K562 (cell line): ENCODE results near the gene UTP14C. TPM values are rescaled to one million over a fixed set of nuclear protein-coding genes. Genes with fewer than 3 reads are reported as not detected.

ENCODE experiments used
- ATAC-seq: fragments of 200-7000 bp; cut with Tn5 transposase; 3 replicates; pipeline ENCODE4 v1.9.1; 2020; ENCODE audit warnings: moderate library complexity
- BruUV-seq: library from RNA; stranded (reverse); fragments of 400-500 nt; replicated peaks from 2 replicates; lab custom pipeline; 2021; lab: Mats Ljungman, UMichigan
- CTCF ChIA-PET: fragments of 300-600 bp; formaldehyde crosslinking; extraction: SDS; loops from one replicate; lab custom pipeline; 2021; ENCODE audit warnings: low intra/inter-chr PET ratio; lab: Yijun Ruan, JAX
- POLR2A ChIA-PET: fragments of 300-600, 350-650 bp; sonication (Branson Sonifier 250); formaldehyde crosslinking; extraction: SDS; loops from one replicate; lab custom pipeline; 2021; ENCODE audit warnings: antibody characterized with exemption, inconsistent platforms; lab: Yijun Ruan, JAX
- DNase-seq, 4 experiments: peaks; one replicate each; pipeline versions ENCODE4 v3.0.0 to v3.0.0-alpha.2; 2011 to 2018; ENCODE audit warnings: low spot score in 3 of 4, mixed read lengths in 3 of 4; ENCODE audit errors: extremely low read depth in 1 of 4
- FAIRE-seq: peaks from 2 replicates; lab custom pipeline; 2011; peaks lifted over from hg19 to GRCh38; lab: Jason Lieb, UNC
- H2AFZ ChIP-seq: 2 replicates; pipeline ENCODE4 v1.6.0; 2011; ENCODE audit warnings: low read depth, low read length, control low read depth, inconsistent platforms
- H3K27ac ChIP-seq: fragments of 200-600 bp; 3 replicates; pipeline ENCODE4 v1.8.0; 2011; ENCODE audit warnings: low read depth, mild to moderate bottlenecking, control low read depth, inconsistent platforms, low read length, moderate library complexity, mixed read lengths; ENCODE audit errors: extremely low read depth
- H3K27me3 ChIP-seq, 2 experiments: fragments of 300-600 bp in 1 of 2; 2 replicates in 1 of 2; 3 replicates in 1 of 2; pipeline versions ENCODE4 v1.6.0 to v1.8.0; 2011; ENCODE audit warnings: inconsistent platforms in 2 of 2, low read length in 2 of 2, mild to moderate bottlenecking in 1 of 2, mixed read lengths in 1 of 2, moderate library complexity in 1 of 2; ENCODE audit not compliant: control insufficient read depth in 2 of 2, insufficient read depth in 2 of 2
- H3K36me3 ChIP-seq: fragments of 300-600 bp; 3 replicates; pipeline ENCODE4 v1.8.0; 2011; ENCODE audit warnings: mild to moderate bottlenecking, low read length, inconsistent platforms; ENCODE audit not compliant: control insufficient read depth, insufficient read depth
- H3K4me1 ChIP-seq, 2 experiments: fragments of 200-600 bp in 1 of 2; replicated peaks in 1 of 2; 2 replicates in 1 of 2; 3 replicates in 1 of 2; pipeline versions ENCODE4 v1.5.1 to v1.8.0; 2011; ENCODE audit warnings: inconsistent platforms in 2 of 2, low read length in 2 of 2, mild to moderate bottlenecking in 1 of 2, mixed read lengths in 1 of 2, moderate library complexity in 1 of 2; ENCODE audit not compliant: control insufficient read depth in 2 of 2, insufficient read depth in 2 of 2
- H3K4me2 ChIP-seq: 2 replicates; pipeline ENCODE4 v1.6.1; 2011; ENCODE audit warnings: low read length, control low read depth, inconsistent platforms, mixed read lengths; ENCODE audit not compliant: insufficient read depth
- H3K4me3 ChIP-seq: fragments of 200-600 bp; sonication (generic), shearing (Covaris generic); 2 replicates; pipeline ENCODE4 v1.5.1; 2016; ENCODE audit warnings: control low read depth, inconsistent platforms
- H3K79me2 ChIP-seq: fragments of 200-600 bp; 3 replicates; pipeline ENCODE4 v1.8.0; 2011; ENCODE audit warnings: low read length, inconsistent platforms; ENCODE audit not compliant: control insufficient read depth, insufficient read depth
- H3K9ac ChIP-seq, 2 experiments: 2 replicates each; pipeline versions ENCODE4 v1.6.0 to v1.6.1; 2011; ENCODE audit warnings: low read depth in 2 of 2, low read length in 2 of 2, control low read depth in 1 of 2, inconsistent platforms in 1 of 2, mild to moderate bottlenecking in 1 of 2, mixed read lengths in 1 of 2; ENCODE audit not compliant: insufficient read depth in 1 of 2
- H3K9me1 ChIP-seq: one replicate; pipeline ENCODE4 v1.6.0; 2011; ENCODE audit warnings: inconsistent platforms, mild to moderate bottlenecking, low read length, moderate library complexity; ENCODE audit not compliant: control insufficient read depth, insufficient read depth
- H3K9me3 ChIP-seq: replicated peaks from 2 replicates; pipeline ENCODE4 v1.5.1; 2011; ENCODE audit warnings: low read depth, low read length, inconsistent platforms; ENCODE audit not compliant: control insufficient read depth, insufficient read depth
- H4K20me1 ChIP-seq: replicated peaks from 2 replicates; pipeline ENCODE4 v1.6.1; 2011; ENCODE audit warnings: low read length, inconsistent platforms, mixed read lengths; ENCODE audit not compliant: control insufficient read depth, insufficient read depth
- HSF4 ChIP-seq: fragments of 250-450 bp; sonication (Bioruptor Pico); IDR thresholded peaks from 2 replicates; pipeline ENCODE4 v2.1.2; 2022; ENCODE audit warnings: mild to moderate bottlenecking, moderate library complexity, borderline replicate concordance
- RBM25 ChIP-seq: fragments of 200-400 bp; formaldehyde crosslinking; IDR thresholded peaks from 2 replicates; pipeline ENCODE4 v1.6.1; 2018; ENCODE audit warnings: low read length, low read depth, moderate library complexity; ENCODE audit not compliant: severe bottlenecking
- SIRT6 ChIP-seq: IDR thresholded peaks from one replicate; pipeline ENCODE4 v1.6.1; 2012; ENCODE audit warnings: low read depth, mild to moderate bottlenecking, control low read depth, inconsistent platforms, low read length, moderate library complexity
- TRIM24 ChIP-seq, 2 experiments: fragments of 450-650 bp; IDR thresholded peaks; 2 replicates each; pipeline ENCODE4 v1.6.1; 2016
- WGBS: fragments of 100-300 bp; shearing (Covaris generic); methylation state at CpG from one replicate; pipeline ENCODE4 v1.1.6; 2016; ENCODE audit warnings: low coverage, mixed read lengths; ENCODE audit not compliant: insufficient coverage; ENCODE audit errors: missing lambda C conversion rate; 5-methylcytosine and 5-hydroxymethylcytosine counted together
- in situ Hi-C: fragments of 300-500 bp; cut with MboI; formaldehyde crosslinking; loops from 4 replicates; pipeline ENCODE4 v1.15.0; 2018; ENCODE audit warnings: inconsistent platforms, mixed read lengths
- intact Hi-C: fragments of 100-400 bp; cut with micrococcal nuclease; formaldehyde crosslinking; loops from 2 replicates; pipeline ENCODE4 v1.14.2; 2022
- polyA plus RNA-seq, 8 experiments: library from polyadenylated mRNA; depleted of rRNA in 4 of 8; stranded (reverse) in 5 of 8; unstranded in 3 of 8; fragments of >200 nt; fragmentation: Nextera tagmentation in 2 of 8; fragmentation: Illumina TruSeq in 1 of 8; extraction: Ambion mirVana in 2 of 8; extraction: Trizol in 1 of 8; gene quantifications; 2 replicates each; pipeline versions ENCODE4 v1.2.1 to v1.2.3, GENCODE V29; 2011 to 2014; ENCODE audit warnings: inconsistent platforms in 1 of 8, missing spikeins in 1 of 8
- total RNA-seq, 7 experiments: library from RNA; depleted of rRNA in 6 of 7; stranded (reverse); fragments of >200 nt in 6 of 7; fragmentation: Illumina TruSeq in 2 of 7; extraction: Trizol in 2 of 7; gene quantifications; 2 replicates each; pipeline versions ENCODE4 v1.2.1 to v1.2.3, GENCODE V29; 2011 to 2021; ENCODE audit warnings: low replicate concordance in 1 of 7
- TF ChIP-seq, protein P1 (sequence below), 2 experiments: fragments of 450-650 bp in 1 of 2; sonication (generic) in 1 of 2; formaldehyde crosslinking; conservative IDR thresholded peaks; 2 replicates each; pipeline versions ENCODE4 v1.4.0 to v1.8.1; 2020 to 2022; ENCODE audit warnings: mild to moderate bottlenecking in 1 of 2, missing genetic modification reagents in 1 of 2
- TF ChIP-seq, protein P2 (sequence below): fragments of 450-650 bp; formaldehyde crosslinking; IDR thresholded peaks from 2 replicates; pipeline ENCODE4 v1.4.0; 2022; ENCODE audit warnings: missing genetic modification characterization
- TF ChIP-seq, protein P3 (sequence below), 3 experiments: IDR thresholded peaks in 2 of 3; conservative IDR thresholded peaks in 1 of 3; 2 replicates each; pipeline ENCODE4 v1.5.1; 2011 to 2012; ENCODE audit warnings: low read length in 3 of 3, mild to moderate bottlenecking in 3 of 3, control low read depth in 2 of 3, improper control_type of control experiment in 1 of 3, inconsistent platforms in 1 of 3, low read depth in 1 of 3, mixed read lengths in 1 of 3, moderate library complexity in 1 of 3; ENCODE audit not compliant: insufficient read depth in 2 of 3

UTP14C gene
- total and polyA plus RNA-seq, 9 of the 15 experiments (the other 6 are each of a cell fraction or from before 2014, with no cell fraction given): 3.4 to 10.3 (median 6.0) TPM

DNA sequence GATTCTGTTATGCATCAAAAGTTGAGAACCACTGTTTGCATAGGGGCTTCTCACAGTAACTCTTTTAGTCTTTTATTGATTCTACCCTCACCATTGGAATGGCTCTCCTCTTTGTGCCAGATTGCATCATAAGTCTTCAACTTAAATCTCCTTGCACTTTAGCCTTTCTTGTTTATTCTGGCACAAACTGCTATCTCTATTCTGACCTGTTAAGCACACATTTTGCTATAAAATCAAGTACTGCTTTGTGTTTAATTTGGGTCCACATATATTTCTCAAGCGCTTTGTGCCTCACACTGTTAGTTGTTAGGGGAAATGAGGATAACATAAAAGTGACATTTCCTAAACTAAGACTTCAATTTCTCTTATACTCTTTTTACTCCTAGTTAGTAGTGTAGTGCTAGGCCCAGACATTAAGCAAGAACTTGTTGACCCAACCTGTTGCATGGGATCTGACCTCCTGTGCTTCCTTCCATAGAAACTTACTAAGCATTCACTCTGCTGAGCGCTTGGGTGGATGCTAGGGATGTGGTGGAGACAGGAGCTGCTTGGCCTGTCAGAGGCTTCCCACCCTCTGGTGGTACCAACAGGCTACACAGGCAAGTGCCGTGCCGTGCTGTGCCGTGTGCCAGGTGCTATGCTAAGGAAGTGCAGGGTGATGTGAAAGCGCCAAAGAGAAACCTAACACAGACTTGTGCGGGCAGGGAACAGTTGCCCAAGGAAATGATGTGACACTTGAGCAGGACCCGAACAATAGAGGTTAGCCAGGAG is 1.2 kb downstream of the UTP14C start (continued):
- TF ChIP-seq, protein P1, sequence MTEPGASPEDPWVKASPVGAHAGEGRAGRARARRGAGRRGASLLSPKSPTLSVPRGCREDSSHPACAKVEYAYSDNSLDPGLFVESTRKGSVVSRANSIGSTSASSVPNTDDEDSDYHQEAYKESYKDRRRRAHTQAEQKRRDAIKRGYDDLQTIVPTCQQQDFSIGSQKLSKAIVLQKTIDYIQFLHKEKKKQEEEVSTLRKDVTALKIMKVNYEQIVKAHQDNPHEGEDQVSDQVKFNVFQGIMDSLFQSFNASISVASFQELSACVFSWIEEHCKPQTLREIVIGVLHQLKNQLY (CRISPR knock-in tag; conservative IDR thresholded peaks at IDR 0.05): no peak
- TF ChIP-seq, protein P2, sequence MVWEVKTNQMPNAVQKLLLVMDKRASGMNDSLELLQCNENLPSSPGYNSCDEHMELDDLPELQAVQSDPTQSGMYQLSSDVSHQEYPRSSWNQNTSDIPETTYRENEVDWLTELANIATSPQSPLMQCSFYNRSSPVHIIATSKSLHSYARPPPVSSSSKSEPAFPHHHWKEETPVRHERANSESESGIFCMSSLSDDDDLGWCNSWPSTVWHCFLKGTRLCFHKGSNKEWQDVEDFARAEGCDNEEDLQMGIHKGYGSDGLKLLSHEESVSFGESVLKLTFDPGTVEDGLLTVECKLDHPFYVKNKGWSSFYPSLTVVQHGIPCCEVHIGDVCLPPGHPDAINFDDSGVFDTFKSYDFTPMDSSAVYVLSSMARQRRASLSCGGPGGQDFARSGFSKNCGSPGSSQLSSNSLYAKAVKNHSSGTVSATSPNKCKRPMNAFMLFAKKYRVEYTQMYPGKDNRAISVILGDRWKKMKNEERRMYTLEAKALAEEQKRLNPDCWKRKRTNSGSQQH (CRISPR knock-in tag): no peak
- TF ChIP-seq RBM25: no peak

DNA sequence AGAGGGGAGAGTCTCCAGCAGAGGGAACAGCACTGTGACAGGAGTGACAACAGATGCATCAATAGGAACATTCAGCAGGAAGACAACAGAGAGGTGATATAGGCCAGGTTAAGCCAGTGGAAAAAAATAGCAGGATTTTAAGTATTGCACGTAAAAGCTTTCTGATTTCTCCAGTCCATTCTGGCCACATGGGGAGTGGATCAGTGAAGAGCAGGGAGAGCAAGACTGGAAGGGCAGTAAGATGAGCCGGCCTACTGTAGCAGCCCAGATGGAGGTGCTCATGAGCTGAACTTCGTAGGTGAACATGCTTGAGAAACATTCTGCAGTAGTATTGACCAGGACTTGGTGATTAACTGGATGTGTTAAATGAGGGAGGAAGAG is 1.7 kb downstream of the UTP14C start:
- no peak overlapping the region for H3K4me2 ChIP-seq
- H3K9ac ChIP-seq: no peak overlapping the region
- no peaks in the 10 kb centered on the region for H4K20me1 ChIP-seq
- peaks cover 3% of the 10 kb centered on the region in 2 experiments; a peak in 2 of 5 replicates for H3K4me1 ChIP-seq
- no peak overlapping the region for H3K4me3 ChIP-seq
- peak; percentile 35 for FAIRE-seq
- H3K9me3 ChIP-seq: peaks cover 7% of the 10 kb centered on the region
- no peaks in the 10 kb centered on the region for H3K27me3 ChIP-seq
- BruUV-seq: no TSS peak
- no peak overlapping the region for H3K27ac ChIP-seq
- peak in 1 of 4 experiments; percentile 15 for DNase-seq
- ATAC-seq: peak; percentile 42; the same call in 2 of the 3 replicates
- H2AFZ ChIP-seq: no peak overlapping the region
- in situ Hi-C loops (no loop called here), intact Hi-C loops (no loop called here)
- ChIA-PET CTCF (no interaction called here), POLR2A (no interaction called here)
- H3K36me3 ChIP-seq: peaks cover 60% of the 10 kb centered on the region
- H3K9me1 ChIP-seq: peaks cover 3% of the 10 kb centered on the region
- H3K79me2 ChIP-seq: peaks cover 23% of the 10 kb centered on the region; the same call in 2 of the 3 replicates
- WGBS: 96% methylated on average over 3 of the region's 3 CpGs
- TF ChIP-seq TRIM24 (IDR thresholded peaks at IDR 0.05) (no peak), SIRT6 (no peak), HSF4 (CRISPR knock-in tag) (no peak)
- TF ChIP-seq, protein P3, sequence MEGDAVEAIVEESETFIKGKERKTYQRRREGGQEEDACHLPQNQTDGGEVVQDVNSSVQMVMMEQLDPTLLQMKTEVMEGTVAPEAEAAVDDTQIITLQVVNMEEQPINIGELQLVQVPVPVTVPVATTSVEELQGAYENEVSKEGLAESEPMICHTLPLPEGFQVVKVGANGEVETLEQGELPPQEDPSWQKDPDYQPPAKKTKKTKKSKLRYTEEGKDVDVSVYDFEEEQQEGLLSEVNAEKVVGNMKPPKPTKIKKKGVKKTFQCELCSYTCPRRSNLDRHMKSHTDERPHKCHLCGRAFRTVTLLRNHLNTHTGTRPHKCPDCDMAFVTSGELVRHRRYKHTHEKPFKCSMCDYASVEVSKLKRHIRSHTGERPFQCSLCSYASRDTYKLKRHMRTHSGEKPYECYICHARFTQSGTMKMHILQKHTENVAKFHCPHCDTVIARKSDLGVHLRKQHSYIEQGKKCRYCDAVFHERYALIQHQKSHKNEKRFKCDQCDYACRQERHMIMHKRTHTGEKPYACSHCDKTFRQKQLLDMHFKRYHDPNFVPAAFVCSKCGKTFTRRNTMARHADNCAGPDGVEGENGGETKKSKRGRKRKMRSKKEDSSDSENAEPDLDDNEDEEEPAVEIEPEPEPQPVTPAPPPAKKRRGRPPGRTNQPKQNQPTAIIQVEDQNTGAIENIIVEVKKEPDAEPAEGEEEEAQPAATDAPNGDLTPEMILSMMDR (IDR thresholded peaks at IDR 0.05 in 2 of 3, conservative IDR thresholded peaks at IDR 0.05 in 1 of 3; ENCODE audit: insufficient read depth in 2 of 3, low read depth in 1 of 3, low read length in 3 of 3): peak in 1 of 3 experiments; percentile 35; a peak in 2 of 6 replicates
